ENCODE data around the gene AP1S1.
"Not testable (repeated sequence)": the region's sequence is repeated elsewhere in the genome, so short reads cannot be mapped to it uniquely, and the experiment has no call there.

DNA sequence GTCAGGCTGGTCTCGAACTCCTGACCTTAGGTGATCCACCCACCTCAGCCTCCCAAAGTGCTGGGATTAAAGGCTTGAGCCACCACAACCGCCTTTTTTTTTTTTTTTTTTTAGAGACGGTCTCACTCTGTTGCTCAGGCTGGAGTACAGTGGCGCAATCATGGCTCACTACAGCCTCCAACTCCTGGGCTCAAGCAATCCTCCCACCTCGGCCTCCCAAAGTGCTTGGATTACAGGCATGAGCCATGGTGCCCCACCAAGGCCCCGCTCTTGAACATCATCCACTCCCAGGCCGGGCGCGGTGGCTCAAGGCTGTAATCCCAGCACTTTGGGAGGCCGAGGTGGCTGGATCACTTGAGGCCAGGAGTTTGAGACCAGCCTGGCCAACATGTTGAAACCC, 45.2 kb downstream of the AP1S1 start:
- not testable (repeated sequence) for TF ChIP-seq EZH2 (IDR thresholded peaks at IDR 0.05; ENCODE audit: borderline replicate concordance, low read depth, low read length, severe bottlenecking); POLR2AphosphoS5 (IDR thresholded peaks at IDR 0.05; ENCODE audit: insufficient read depth, low read depth, low read length)
- TF ChIP-seq, protein P1, sequence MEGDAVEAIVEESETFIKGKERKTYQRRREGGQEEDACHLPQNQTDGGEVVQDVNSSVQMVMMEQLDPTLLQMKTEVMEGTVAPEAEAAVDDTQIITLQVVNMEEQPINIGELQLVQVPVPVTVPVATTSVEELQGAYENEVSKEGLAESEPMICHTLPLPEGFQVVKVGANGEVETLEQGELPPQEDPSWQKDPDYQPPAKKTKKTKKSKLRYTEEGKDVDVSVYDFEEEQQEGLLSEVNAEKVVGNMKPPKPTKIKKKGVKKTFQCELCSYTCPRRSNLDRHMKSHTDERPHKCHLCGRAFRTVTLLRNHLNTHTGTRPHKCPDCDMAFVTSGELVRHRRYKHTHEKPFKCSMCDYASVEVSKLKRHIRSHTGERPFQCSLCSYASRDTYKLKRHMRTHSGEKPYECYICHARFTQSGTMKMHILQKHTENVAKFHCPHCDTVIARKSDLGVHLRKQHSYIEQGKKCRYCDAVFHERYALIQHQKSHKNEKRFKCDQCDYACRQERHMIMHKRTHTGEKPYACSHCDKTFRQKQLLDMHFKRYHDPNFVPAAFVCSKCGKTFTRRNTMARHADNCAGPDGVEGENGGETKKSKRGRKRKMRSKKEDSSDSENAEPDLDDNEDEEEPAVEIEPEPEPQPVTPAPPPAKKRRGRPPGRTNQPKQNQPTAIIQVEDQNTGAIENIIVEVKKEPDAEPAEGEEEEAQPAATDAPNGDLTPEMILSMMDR (IDR thresholded peaks at IDR 0.05; ENCODE audit: extremely low read depth in 1 of 2, insufficient read depth in 1 of 2, low read depth in 1 of 2, low read length in 2 of 2): not testable (repeated sequence)

Data from endothelial cell of umbilical vein (primary cell).